GM12873 (cell line): ENCODE measurements around the gene BCAR1.

Experiments
- TF ChIP-seq, protein P1 (sequence below): IDR thresholded peaks from 2 replicates; pipeline ENCODE4 v1.5.1; 2012; ENCODE audit warnings: low read depth, mild to moderate bottlenecking, moderate library complexity, low read length, control low read depth; ENCODE audit not compliant: insufficient read depth; ENCODE audit errors: missing control alignments

Gene BCAR1

DNA sequence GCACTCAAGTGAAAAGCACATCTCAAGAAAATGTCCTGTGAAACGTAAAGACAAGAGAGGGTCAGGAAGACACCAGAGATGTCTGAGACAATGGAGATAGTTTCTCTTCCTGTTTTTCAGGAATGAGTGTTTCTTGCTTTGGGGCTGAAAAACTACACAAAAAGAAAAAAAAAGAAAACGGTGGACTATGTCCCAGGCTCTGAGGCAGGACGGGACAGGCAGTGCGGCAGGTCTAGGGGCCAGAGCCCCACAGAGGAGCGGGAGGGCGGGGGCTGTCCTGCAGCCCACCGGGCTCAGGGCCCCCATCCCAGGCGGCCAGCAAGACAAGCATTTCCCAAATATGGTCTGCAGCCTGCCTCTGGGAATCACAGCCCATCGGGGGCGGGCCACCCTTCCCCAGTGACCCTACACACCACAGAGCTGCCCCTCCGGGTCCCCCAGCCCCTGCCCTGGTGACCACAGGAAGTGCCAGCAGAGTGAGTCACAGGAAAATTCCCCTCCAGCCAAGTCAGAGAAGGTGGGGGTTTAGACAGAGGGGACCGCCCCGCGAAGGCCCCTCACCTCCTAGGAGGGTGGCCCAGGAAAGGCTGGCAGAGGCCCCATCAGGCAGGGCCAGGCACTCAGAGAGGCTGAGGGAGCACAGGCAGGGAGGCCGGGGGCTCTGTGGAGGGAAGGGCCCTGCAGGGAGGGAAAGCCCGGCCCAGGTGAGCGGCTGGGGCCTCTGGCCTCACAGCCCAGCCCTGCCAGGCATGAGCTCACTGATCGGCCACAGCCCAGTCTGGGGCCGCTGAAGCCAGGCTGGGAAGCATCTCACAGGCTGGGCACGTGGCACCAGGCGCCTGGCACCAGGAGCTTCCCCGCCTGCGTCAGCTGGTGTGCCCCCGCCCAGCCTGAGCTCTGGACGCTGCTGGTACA is 6.3 kb downstream of the BCAR1 start:
- TF ChIP-seq, protein P1, sequence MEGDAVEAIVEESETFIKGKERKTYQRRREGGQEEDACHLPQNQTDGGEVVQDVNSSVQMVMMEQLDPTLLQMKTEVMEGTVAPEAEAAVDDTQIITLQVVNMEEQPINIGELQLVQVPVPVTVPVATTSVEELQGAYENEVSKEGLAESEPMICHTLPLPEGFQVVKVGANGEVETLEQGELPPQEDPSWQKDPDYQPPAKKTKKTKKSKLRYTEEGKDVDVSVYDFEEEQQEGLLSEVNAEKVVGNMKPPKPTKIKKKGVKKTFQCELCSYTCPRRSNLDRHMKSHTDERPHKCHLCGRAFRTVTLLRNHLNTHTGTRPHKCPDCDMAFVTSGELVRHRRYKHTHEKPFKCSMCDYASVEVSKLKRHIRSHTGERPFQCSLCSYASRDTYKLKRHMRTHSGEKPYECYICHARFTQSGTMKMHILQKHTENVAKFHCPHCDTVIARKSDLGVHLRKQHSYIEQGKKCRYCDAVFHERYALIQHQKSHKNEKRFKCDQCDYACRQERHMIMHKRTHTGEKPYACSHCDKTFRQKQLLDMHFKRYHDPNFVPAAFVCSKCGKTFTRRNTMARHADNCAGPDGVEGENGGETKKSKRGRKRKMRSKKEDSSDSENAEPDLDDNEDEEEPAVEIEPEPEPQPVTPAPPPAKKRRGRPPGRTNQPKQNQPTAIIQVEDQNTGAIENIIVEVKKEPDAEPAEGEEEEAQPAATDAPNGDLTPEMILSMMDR = no peak

DNA sequence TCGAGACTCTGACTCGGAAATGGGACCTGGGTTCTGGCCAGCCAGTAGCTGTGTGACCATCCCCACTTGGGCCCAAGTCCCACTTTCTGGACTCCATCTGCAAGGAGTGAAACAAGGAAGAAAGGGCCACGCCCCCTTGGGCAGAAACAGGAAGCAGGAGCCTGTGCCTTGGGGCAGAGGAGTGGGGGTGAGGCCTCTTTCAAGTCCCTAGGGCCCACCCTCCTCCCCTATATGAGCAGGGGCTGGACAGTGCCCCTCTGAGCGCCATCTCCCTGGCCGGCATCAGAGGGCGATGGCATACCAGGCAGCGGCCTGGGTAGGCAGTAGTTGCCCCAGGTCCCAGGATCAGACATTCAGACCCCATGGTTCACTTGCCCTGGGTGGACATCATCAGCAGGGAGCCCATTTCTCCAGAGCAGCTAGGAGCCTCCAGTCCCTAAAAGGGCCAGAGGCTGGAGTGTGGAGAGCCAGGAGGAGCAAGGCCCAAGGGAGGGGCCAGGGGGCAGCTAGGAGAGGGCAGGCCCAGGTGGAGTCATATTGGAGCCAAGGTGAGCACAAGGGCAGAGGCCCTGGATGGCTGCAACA is 7.1 kb downstream of the BCAR1 start:
- TF ChIP-seq, protein P1 = peak; percentile 11

DNA sequence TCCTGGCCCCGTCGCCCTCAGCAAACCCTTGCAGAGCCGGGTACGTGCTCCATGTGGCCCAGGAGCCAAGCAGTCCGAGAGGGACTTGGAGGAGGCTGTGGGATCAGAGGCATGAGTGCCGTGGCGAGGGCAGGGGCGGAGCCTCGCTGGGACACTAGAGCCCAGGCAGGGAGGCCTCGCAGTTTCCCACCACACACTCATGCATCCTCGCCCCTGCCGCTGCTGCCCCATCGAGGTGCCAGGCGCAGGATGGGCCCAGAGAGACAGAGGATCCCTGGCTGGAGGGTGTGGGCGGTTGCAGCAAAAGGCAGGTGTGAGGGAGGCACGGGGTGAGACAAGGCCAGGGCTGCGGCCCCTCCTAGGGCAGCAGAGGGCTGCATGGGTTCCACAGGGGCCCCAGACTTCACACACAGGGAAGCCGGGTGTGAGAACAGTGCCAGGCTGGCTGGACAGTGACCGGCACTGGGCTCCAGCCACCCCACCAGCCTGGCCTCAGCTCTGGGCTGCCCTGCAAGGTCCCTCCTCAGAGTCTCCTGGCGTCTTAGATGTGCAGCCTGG is 7.7 kb downstream of the BCAR1 start:
- TF ChIP-seq, protein P1 = no peak

DNA sequence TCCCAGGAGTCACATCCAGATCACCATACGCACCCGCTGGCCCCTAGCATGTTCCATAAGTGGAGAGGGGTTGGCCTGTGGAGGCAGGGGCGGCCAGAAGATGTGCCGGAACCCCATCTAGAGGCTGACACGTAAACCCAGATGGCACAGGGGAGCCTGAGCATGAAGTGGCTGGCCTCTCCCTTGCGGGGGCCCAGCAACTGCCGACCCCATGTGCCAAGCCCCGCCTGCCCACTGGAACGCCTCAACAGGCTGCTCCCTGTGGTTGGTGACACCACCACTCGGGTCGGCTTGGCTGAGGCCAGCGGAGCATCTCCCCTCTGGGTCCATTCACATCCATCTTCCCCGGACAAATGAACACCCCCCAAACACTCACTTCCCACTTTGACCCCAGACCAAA is 9.5 kb downstream of the BCAR1 start:
- TF ChIP-seq, protein P1 = no peak

DNA sequence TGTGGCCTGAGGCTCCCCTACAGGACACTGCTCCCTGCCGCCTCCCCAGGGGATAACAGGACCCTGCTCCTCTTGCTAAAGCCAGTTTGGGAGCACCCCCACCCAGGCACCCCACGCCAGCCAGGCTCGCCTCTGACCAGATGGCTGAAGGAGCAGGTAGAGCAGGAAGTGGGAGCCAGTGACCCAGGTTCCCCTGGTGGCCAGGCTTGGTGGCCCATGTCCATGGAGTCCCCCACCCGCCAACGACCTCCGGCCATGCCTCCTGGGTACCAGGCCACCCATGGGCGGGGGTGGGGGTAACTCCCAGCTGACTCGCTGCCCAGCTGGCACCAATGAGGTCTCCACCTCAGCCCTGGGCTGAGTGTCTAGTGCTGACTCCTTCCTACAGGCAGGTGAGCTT is 10.0 kb downstream of the BCAR1 start:
- TF ChIP-seq, protein P1 = no peak

DNA sequence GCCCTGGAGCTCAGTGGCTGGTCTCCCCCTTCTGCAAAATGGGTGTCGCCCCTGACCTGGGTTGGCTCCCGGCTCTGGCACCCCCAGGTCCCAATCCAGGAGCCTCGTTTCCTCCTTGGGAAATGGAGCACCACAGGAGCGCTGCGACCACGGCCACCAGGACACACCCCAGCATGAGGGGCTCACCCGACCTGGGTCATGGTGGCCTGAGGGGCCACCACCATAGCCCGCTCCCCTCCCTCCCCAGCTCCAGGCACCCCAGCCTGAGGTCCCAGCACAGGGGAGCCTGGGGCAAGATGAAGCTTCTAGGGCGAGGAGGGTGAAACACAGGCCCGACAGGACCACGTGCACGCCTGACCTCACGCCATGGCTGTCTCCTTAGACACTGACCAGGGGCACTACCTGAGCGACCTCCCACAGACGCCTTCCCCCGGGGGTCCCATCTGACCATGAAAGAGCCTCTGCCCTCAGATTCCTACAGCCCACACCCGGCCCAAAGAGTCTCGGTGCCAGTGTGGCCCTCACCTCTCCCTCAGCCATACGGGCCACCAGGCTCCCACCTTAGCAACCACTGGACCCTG is 11.8 kb downstream of the BCAR1 start:
- TF ChIP-seq, protein P1 = no peak
